HepG2 (cell line): ENCODE measurements around the gene TM9SF2. TPM values are rescaled to one million over a fixed set of nuclear protein-coding genes. Genes with fewer than 3 reads are reported as not detected.
A peak's percentile ranks its signal among the peaks of the same experiment; 100 is the strongest.

Experiments
- ARNTL ChIP-seq: sonication (generic); formaldehyde crosslinking; IDR thresholded peaks from 2 replicates; pipeline ENCODE4 v1.4.0; 2020; ENCODE audit warnings: mild to moderate bottlenecking, missing genetic modification reagents
- CBX5 ChIP-seq: sonication (generic); formaldehyde crosslinking; IDR thresholded peaks from 2 replicates; pipeline ENCODE4 v1.4.0; 2020; ENCODE audit warnings: missing genetic modification reagents, borderline replicate concordance
- HDAC1 ChIP-seq: sonication (generic); formaldehyde crosslinking; IDR thresholded peaks from 2 replicates; pipeline ENCODE4 v1.5.1; 2020; ENCODE audit warnings: mild to moderate bottlenecking, missing genetic modification reagents
- HNF1A ChIP-seq, 2 experiments: sonication (generic) in 1 of 2; formaldehyde crosslinking in 1 of 2; IDR thresholded peaks; 2 replicates each; pipeline versions ENCODE4 v1.4.0 to v1.6.1; 2016 to 2020; ENCODE audit warnings: borderline replicate concordance in 1 of 2, low read depth in 1 of 2, mild to moderate bottlenecking in 1 of 2, missing genetic modification reagents in 1 of 2
- MIER3 ChIP-seq: IDR thresholded peaks from 2 replicates; pipeline ENCODE4 v1.6.1; 2016; ENCODE audit warnings: missing compliant biosample characterization, borderline replicate concordance
- MTERF4 ChIP-seq: sonication (generic); formaldehyde crosslinking; IDR thresholded peaks from 2 replicates; pipeline ENCODE4 v1.8.0; 2023; ENCODE audit warnings: mild to moderate bottlenecking, missing genetic modification reagents
- TCF7L2 ChIP-seq: IDR thresholded peaks from 2 replicates; pipeline ENCODE4 v1.6.1; 2011; ENCODE audit warnings: mild to moderate bottlenecking, low read depth, low read length, moderate library complexity
- THAP11 ChIP-seq: IDR thresholded peaks from 2 replicates; pipeline ENCODE4 v1.6.1; 2016; ENCODE audit warnings: missing biosample characterization, missing genetic modification reagents
- ZBTB10 ChIP-seq: sonication (generic); formaldehyde crosslinking; IDR thresholded peaks from 2 replicates; pipeline ENCODE4 v1.4.0; 2020; ENCODE audit warnings: missing genetic modification reagents, borderline replicate concordance
- ZNF264 ChIP-seq: sonication (generic); formaldehyde crosslinking; IDR thresholded peaks from 2 replicates; pipeline ENCODE4 v1.4.0; 2020; ENCODE audit warnings: missing genetic modification reagents
- ZNF350 ChIP-seq: sonication (generic); formaldehyde crosslinking; IDR thresholded peaks from 2 replicates; pipeline ENCODE4 v1.4.0; 2020; ENCODE audit warnings: mild to moderate bottlenecking, low read depth, missing genetic modification reagents, borderline replicate concordance
- ZNF383 ChIP-seq: sonication (generic); formaldehyde crosslinking; IDR thresholded peaks from 2 replicates; pipeline ENCODE4 v1.4.0; 2020; ENCODE audit warnings: missing genetic modification reagents, mild to moderate bottlenecking, borderline replicate concordance
- ZNF552 ChIP-seq: sonication (generic); formaldehyde crosslinking; IDR thresholded peaks from 2 replicates; pipeline ENCODE4 v1.9.0; 2022; ENCODE audit warnings: missing genetic modification reagents, mild to moderate bottlenecking, borderline replicate concordance
- ZNF576 ChIP-seq: sonication (generic); formaldehyde crosslinking; IDR thresholded peaks from 2 replicates; pipeline ENCODE4 v1.4.0; 2020; ENCODE audit warnings: mild to moderate bottlenecking, missing genetic modification reagents
- ZNF839 ChIP-seq: sonication (generic); formaldehyde crosslinking; IDR thresholded peaks from 2 replicates; pipeline ENCODE4 v1.4.0; 2020; ENCODE audit warnings: missing genetic modification reagents, mild to moderate bottlenecking, borderline replicate concordance
- polyA plus RNA-seq, 8 experiments: library from polyadenylated mRNA; depleted of rRNA in 3 of 8; stranded (reverse) in 7 of 8; unstranded in 1 of 8; fragments of >200 nt; fragmentation: Illumina TruSeq in 4 of 8; extraction: Trizol in 4 of 8; gene quantifications; 2 replicates each; pipeline versions ENCODE4 v1.2.1 to v1.2.3, GENCODE V29; 2011 to 2016; ENCODE audit warnings: low read depth in 4 of 8, missing spikeins in 1 of 8, mixed read lengths in 1 of 8; ENCODE audit not compliant: insufficient read depth in 1 of 8
- total RNA-seq, 5 experiments: library from RNA; depleted of rRNA; stranded (reverse); fragments of >200 nt; fragmentation: Illumina TruSeq; extraction: Trizol; gene quantifications; 2 replicates each; pipeline ENCODE4 v1.2.3, GENCODE V29; 2016; ENCODE audit warnings: low read depth in 1 of 5
- TF ChIP-seq, protein P1 (sequence below): sonication (generic); formaldehyde crosslinking; IDR thresholded peaks from 2 replicates; pipeline ENCODE4 v1.4.0; 2020; ENCODE audit warnings: missing genetic modification reagents

The TM9SF2 gene
- total and polyA plus RNA-seq, 2 of the 13 experiments (the other 11 are each of a cell fraction or from before 2014, with no cell fraction given): 94.1 to 123 TPM

DNA sequence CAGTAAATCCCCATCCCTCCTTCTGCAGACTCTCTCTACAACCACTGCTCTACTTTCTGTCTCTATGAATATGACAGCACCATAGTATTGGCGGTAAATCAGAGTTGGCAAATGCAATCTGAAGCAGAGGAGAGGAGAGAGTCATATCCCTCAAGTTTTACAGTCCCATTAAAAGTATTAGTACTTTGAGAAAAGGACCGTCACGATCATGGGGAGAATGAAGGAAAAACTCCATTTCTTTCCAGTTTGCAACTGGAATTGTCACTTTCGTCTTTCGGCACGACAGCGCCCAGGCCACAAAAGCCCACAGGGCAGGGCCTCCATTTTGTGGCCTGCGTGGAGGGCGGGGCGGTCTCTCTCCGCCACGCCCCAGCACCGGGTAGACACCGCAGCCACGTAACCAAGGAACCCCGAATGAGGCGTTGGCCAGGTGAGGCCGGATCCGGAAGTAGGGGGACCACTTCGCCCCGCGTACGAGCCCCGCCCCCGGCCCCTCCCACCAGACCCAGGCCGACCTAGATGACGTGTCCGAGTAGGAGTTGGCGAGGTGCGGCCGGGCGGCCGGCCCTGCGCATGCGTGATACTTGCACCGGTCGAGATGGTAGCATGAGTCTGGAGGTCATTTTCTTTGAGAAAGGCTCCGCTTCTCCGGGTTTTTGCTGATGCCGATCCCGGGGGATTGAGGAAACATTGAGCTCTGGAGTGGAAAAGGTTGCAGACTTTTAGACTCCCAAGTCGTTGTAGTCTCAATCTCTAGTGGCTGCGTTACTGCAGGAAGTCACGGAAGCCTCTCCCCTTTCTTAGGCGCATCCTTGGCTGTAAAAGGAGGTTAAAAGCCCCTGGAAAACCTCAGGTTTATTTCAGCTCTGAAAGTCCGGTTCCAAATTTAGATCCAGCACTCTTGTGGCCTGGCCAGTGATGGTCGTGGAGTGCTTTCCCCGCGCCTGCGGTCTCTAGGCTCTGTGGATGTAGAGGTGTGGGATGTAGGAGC lies 2.8 kb upstream of the TM9SF2 start (continued):
- no peak for TF ChIP-seq TCF7L2
- no peak for TF ChIP-seq ZNF552
- TF ChIP-seq THAP11 (CRISPR knock-in tag): peak; percentile 87
- no peak for TF ChIP-seq ZNF576 (CRISPR knock-in tag)
- TF ChIP-seq ZNF383 (CRISPR knock-in tag): no peak
- TF ChIP-seq HNF1A (IDR thresholded peaks at IDR 0.05; ENCODE audit: low read depth): 0 out of 2 replicates have a peak, but pooled peaks have one; percentile 38
- peak; percentile 55; the same call in 1 of the 2 replicates for TF ChIP-seq HNF1A (CRISPR knock-in tag; IDR thresholded peaks at IDR 0.05; ENCODE audit: borderline replicate concordance)
- no peak; the same call in 1 of the 2 replicates for TF ChIP-seq CBX5 (CRISPR knock-in tag)
- TF ChIP-seq HDAC1 (CRISPR knock-in tag): peak; percentile 46
- 0 out of 2 replicates have a peak, but pooled peaks have one; percentile 47 for TF ChIP-seq ARNTL (CRISPR knock-in tag)
- TF ChIP-seq, protein P1, sequence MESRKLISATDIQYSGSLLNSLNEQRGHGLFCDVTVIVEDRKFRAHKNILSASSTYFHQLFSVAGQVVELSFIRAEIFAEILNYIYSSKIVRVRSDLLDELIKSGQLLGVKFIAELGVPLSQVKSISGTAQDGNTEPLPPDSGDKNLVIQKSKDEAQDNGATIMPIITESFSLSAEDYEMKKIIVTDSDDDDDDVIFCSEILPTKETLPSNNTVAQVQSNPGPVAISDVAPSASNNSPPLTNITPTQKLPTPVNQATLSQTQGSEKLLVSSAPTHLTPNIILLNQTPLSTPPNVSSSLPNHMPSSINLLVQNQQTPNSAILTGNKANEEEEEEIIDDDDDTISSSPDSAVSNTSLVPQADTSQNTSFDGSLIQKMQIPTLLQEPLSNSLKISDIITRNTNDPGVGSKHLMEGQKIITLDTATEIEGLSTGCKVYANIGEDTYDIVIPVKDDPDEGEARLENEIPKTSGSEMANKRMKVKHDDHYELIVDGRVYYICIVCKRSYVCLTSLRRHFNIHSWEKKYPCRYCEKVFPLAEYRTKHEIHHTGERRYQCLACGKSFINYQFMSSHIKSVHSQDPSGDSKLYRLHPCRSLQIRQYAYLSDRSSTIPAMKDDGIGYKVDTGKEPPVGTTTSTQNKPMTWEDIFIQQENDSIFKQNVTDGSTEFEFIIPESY (CRISPR knock-in tag): no peak
- peak; percentile 90; the same call in 1 of the 2 replicates for TF ChIP-seq ZBTB10 (CRISPR knock-in tag)
- peak; percentile 31; the same call in 1 of the 2 replicates for TF ChIP-seq MIER3 (CRISPR knock-in tag)
- TF ChIP-seq ZNF350: peak; percentile 79; the same call in 1 of the 2 replicates
- TF ChIP-seq MTERF4 (CRISPR knock-in tag): no peak
- 0 out of 2 replicates have a peak, but pooled peaks have one; percentile 14 for TF ChIP-seq ZNF264 (CRISPR knock-in tag)
- no peak for TF ChIP-seq ZNF839 (CRISPR knock-in tag)
